ENCODE results near the gene SH3RF3.

Gene SH3RF3

DNA sequence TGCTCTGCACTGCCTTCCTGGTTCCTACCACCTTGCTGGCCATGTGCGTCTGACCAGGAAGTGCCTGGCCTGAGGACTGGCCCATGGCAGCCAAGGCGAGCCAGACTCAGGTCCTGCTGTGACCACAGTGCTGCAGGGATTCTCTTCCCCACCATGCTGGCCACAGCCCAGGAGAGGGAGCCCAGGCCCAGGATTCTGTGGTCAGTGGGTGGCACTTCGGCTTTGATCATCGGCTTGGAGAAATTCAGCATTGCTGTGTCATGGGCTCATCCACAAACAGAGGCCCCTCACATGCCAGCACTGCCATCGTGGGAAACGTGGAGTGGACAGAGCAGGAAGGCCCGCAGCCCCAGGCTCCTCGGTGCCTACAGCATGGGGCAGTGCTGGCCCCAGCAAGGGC, 273.2 kb downstream of the SH3RF3 start:
- H3K4me3 ChIP-seq (replicated peaks; ENCODE audit: low read depth, low read length), result no peak overlapping the region
- TF ChIP-seq, protein P1, sequence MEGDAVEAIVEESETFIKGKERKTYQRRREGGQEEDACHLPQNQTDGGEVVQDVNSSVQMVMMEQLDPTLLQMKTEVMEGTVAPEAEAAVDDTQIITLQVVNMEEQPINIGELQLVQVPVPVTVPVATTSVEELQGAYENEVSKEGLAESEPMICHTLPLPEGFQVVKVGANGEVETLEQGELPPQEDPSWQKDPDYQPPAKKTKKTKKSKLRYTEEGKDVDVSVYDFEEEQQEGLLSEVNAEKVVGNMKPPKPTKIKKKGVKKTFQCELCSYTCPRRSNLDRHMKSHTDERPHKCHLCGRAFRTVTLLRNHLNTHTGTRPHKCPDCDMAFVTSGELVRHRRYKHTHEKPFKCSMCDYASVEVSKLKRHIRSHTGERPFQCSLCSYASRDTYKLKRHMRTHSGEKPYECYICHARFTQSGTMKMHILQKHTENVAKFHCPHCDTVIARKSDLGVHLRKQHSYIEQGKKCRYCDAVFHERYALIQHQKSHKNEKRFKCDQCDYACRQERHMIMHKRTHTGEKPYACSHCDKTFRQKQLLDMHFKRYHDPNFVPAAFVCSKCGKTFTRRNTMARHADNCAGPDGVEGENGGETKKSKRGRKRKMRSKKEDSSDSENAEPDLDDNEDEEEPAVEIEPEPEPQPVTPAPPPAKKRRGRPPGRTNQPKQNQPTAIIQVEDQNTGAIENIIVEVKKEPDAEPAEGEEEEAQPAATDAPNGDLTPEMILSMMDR (IDR thresholded peaks at IDR 0.05; ENCODE audit: low read length, missing control alignments), result no peak
- DNase-seq (ENCODE audit: low read depth), result no peak

DNA sequence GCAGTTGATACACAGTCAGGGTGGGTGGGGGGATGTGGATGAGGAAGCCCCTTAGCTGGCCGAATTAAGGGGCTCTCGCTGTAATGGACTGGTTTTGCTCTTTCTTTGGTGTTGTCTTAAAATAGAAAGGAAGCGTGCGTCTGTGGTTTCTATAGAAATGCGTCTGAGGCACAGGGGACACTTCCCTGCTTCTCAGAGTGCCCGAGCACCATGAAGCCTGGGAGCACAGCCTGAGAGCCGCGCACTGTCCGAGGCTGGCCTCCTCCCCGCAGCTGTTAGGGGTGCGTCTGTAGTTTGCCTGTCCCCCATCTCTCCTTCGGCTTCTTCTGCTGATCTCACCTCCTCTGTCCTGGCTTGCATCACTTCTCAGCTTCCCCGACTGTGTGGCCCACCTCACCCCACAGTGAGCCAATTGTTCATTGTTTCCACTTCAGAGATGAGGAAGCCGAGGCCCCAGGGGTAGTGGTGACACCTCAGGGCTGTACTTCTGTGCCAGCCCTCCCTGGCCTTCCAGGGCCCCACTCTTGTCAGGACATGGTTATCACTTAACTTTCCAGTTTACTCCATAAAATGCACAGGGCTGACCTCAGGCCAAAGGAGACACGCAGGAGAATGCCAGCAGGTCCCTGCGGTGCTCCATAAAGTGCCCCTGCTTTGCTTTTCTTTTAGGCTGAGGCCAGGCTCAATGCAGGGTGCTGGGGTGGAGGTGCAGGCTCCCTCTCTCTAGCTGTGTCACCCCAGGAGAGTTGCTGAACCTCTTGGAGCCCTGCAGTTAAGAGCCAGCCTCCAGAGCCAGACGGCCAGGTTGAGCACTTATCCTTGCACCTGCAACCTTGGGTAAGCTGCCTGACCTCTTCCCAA, 274.2 kb downstream of the SH3RF3 start:
- no peak for DNase-seq (ENCODE audit: low read depth)
- TF ChIP-seq, protein P1 (IDR thresholded peaks at IDR 0.05; ENCODE audit: low read length, missing control alignments), result no peak
- no peak overlapping the region for H3K4me3 ChIP-seq (replicated peaks; ENCODE audit: low read depth, low read length)

DNA sequence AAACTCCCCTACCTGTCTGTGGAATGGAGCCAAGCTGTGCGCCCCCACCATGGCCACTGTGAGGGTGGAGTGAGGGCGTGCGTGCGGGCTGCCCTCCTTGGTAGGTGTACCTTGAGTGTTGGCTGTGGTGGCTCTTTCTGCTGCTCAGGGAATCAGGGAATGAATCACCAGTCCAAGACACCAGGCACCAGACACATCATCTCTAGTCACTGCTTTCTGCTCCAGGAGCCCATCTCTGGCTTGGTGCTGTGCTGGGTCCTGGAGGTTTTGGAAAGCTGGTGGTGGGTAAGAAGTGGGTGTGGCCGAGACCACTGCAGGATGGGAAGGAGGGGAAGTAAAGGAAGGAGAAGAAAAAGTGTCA, 274.8 kb downstream of the SH3RF3 start:
- H3K4me3 ChIP-seq (replicated peaks; ENCODE audit: low read depth, low read length), result no peak overlapping the region
- no peak for DNase-seq (ENCODE audit: low read depth)
- TF ChIP-seq, protein P1 (IDR thresholded peaks at IDR 0.05; ENCODE audit: low read length, missing control alignments), result no peak

DNA sequence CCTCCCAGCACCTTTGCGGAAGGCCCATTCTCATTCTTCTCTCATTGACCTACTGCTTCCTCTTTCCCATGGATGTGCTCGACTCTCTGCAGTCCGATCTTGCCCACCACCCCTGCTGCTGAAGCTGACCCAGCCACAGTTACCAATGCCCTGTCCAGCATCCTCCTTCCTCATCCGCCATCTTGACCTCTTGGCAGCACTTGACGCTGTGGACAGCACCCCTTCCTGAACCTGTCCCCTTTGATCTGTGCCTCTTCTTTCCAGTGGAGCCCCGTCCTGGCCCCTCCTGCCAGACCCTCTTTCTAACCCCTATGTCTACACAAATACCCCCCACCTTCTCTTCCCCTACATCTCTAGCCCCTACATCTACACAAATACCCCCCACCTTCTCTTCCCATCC, 275.7 kb downstream of the SH3RF3 start:
- no peak overlapping the region for H3K4me3 ChIP-seq (replicated peaks; ENCODE audit: low read depth, low read length)
- DNase-seq (ENCODE audit: low read depth), result no peak
- TF ChIP-seq, protein P1 (IDR thresholded peaks at IDR 0.05; ENCODE audit: low read length, missing control alignments), result no peak

DNA sequence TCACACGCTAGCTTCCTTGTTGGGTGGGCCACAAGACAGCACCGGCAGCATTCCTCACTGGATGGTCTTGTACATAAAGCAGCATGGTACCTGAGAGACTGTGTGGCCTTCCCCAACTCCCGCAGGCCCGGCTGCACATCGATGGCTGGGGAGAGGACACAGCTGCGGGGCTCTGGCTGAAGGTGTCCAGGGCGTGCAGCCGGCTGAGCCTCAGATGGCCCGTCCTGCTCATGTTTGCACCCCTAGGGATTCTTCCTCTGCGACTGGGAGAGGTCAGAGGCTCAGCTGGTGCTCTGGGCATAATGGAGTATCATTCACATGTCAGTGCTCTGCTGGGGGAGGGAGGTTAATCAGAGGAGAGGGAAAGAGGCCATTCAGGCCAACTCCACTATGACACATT, 276.9 kb downstream of the SH3RF3 start:
- no peak for DNase-seq (ENCODE audit: low read depth)
- H3K4me3 ChIP-seq (replicated peaks; ENCODE audit: low read depth, low read length), result no peak overlapping the region
- TF ChIP-seq, protein P1 (IDR thresholded peaks at IDR 0.05; ENCODE audit: low read length, missing control alignments), result no peak

DNA sequence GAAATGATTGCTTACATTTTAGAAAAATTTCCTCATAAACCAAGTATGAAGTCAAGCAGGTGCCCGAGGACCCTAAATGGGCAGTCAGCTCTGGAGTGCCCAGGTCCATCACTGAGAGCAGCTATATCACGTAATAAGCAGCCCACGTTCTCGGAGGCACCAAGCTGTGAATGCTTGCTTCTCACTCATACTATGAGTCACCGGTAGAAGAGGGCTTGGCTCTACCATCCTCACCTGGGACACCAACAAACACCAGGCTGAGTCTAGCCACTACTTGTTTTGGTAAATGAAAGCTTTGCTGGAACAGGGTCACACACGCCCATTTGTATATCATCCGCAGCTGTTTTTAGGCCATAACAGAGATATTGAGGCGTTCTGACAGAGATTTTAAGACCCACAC, 277.3 kb downstream of the SH3RF3 start:
- TF ChIP-seq, protein P1 (IDR thresholded peaks at IDR 0.05; ENCODE audit: low read length, missing control alignments), result no peak
- H3K4me3 ChIP-seq (replicated peaks; ENCODE audit: low read depth, low read length), result no peak overlapping the region
- DNase-seq (ENCODE audit: low read depth), result no peak
